Panc1 (cell line): ENCODE results near the gene KLF9.

Experiments used
- CTCF ChIP-seq: fragments of 450-650 bp; IDR thresholded peaks from 2 replicates; pipeline ENCODE4 v1.5.1; 2017; ENCODE audit warnings: mild to moderate bottlenecking
- POLR2AphosphoS5 ChIP-seq: IDR thresholded peaks from 2 replicates; pipeline ENCODE4 v1.6.1; 2012; ENCODE audit warnings: mild to moderate bottlenecking, low read depth, low read length, moderate library complexity
- REST ChIP-seq, 2 experiments: IDR thresholded peaks; 2 replicates each; pipeline ENCODE4 v1.6.1; 2011 to 2012; ENCODE audit warnings: low read depth in 2 of 2, control low read depth in 1 of 2, low read length in 1 of 2, mild to moderate bottlenecking in 1 of 2, moderate library complexity in 1 of 2; ENCODE audit not compliant: insufficient read depth in 1 of 2
- SIN3A ChIP-seq: IDR thresholded peaks from 2 replicates; pipeline ENCODE4 v1.6.1; 2012; ENCODE audit warnings: low read depth, mild to moderate bottlenecking, low read length, moderate library complexity, borderline replicate concordance; ENCODE audit not compliant: insufficient read depth

GRCh38 chr9:70415476-70415875, 1.0 kb upstream of the KLF9 start:
- TF ChIP-seq POLR2AphosphoS5 = no peak
- no peak for TF ChIP-seq CTCF
- no peak for TF ChIP-seq REST (IDR thresholded peaks at IDR 0.05; ENCODE audit: insufficient read depth in 1 of 2, low read depth in 2 of 2, low read length in 1 of 2)
- no peak for TF ChIP-seq SIN3A
